Uterus (tissue), 4 donors: ENCODE results near the gene APOBEC3G. TPM values are rescaled to one million over a fixed set of nuclear protein-coding genes. Genes with fewer than 3 reads are reported as not detected.

Source experiments
- DNase-seq, 2 donors: peaks; one replicate each; pipeline ENCODE4 v3.0.0-alpha.2; 2019 to 2020
- H3K27ac ChIP-seq, 2 donors: fragments of 200-600 bp; sonication (generic); 1 replicate in 1 of 2; 2 replicates in 1 of 2; pipeline ENCODE4 v1.5.1; 2016 to 2018
- H3K27me3 ChIP-seq, 2 donors: fragments of 200-600 bp; sonication (generic); one replicate each; pipeline ENCODE4 v1.5.1; 2018 to 2019; ENCODE audit warnings: control low read depth in 1 of 2
- H3K36me3 ChIP-seq, 2 donors: fragments of 200-600 bp; sonication (generic); one replicate each; pipeline ENCODE4 v1.5.1; 2019; ENCODE audit warnings: control low read depth in 1 of 2
- H3K4me1 ChIP-seq, 2 donors: fragments of 200-600 bp; sonication (generic); one replicate each; pipeline ENCODE4 v1.5.1; 2018 to 2019; ENCODE audit warnings: control low read depth in 1 of 2
- H3K4me3 ChIP-seq, 2 donors: fragments of 200-600 bp; sonication (generic); 1 replicate in 1 of 2; 2 replicates in 1 of 2; pipeline ENCODE4 v1.5.1; 2018 to 2019; ENCODE audit warnings: mild to moderate bottlenecking in 1 of 2
- H3K9me3 ChIP-seq, 2 donors: fragments of 200-600 bp; sonication (generic); one replicate each; pipeline ENCODE4 v1.5.1; 2019; ENCODE audit warnings: control low read depth in 1 of 2
- POLR2A ChIP-seq, 2 donors: fragments of 450-650 bp; IDR thresholded peaks; one replicate each; pipeline ENCODE4 v1.6.1; 2016; ENCODE audit warnings: antibody characterized with exemption in 2 of 2, mild to moderate bottlenecking in 1 of 2, moderate library complexity in 1 of 2
- intact Hi-C: fragments of 100-400 bp; cut with DNase I; formaldehyde crosslinking; loops from one replicate; pipeline ENCODE4 v1.15.1; 2023; ENCODE audit warnings: low total_unique reads
- small RNA-seq: library from RNA; depleted of rRNA; stranded (forward); fragments of <200 nt; gene quantifications from one replicate; pipeline ENCODE3, GENCODE V24; 2016
- total RNA-seq, 4 donors: library from RNA; depleted of rRNA in 3 of 4; stranded (reverse); fragments of >200 nt in 3 of 4; gene quantifications; one replicate each; pipeline versions ENCODE4 v1.1.0 to v1.2.4, GENCODE V29; 2014 to 2023
- TF ChIP-seq, protein P1 (sequence below), 4 experiments: fragments of 200-600 bp in 2 of 4; fragments of 450-650 bp in 2 of 4; sonication (generic) in 2 of 4; IDR thresholded peaks; one replicate each; pipeline ENCODE4 v1.5.1; 2016 to 2019; ENCODE audit warnings: antibody characterized with exemption in 4 of 4, mild to moderate bottlenecking in 2 of 4, moderate library complexity in 1 of 4
- donor health status: DM: yes; HTN: yes; CAD: no.

APOBEC3G gene
- total RNA-seq, 4 donors from 2014 or later, result 5.9 to 36.1 (median 21.6) TPM

DNA sequence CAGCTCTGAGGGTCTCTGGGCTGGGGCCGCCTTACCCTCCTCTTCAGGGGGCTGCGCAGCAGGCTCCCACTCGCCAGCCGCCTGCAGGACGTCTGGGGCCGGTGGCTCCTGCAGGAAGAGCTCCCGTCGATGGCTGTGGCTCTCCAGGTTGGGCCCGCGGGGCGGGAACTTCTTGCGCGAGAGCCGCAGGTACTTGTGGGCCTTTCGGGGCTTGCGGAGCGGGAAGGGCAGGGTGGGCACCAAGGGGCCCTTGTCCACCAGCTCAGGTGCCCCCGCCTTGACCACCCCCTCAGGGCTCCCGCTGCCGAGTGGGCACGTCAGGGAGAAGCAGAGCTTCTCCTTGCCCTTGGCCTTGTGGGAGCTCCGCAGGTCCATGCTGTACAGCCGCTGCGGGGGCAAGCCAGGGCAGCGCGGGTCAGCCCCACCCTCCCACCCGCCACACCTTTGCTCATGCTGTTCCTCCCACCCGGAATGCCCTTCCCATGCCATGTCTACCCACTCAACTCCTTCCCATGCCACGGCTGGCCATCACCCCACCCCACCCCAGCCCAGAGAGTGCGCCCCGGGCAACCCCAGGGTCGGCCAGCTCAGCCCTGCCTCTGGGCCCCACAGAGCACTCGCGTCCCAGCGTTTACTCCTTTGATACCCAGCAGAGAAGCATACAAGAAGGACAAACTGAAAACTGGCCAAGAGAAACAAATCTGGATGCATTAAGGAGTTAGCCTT is 57.5 kb downstream of the APOBEC3G start:
- intact Hi-C loops, result no loop called here
- no peaks in the 10 kb centered on the region for H3K27me3 ChIP-seq
- TF ChIP-seq, protein P1, sequence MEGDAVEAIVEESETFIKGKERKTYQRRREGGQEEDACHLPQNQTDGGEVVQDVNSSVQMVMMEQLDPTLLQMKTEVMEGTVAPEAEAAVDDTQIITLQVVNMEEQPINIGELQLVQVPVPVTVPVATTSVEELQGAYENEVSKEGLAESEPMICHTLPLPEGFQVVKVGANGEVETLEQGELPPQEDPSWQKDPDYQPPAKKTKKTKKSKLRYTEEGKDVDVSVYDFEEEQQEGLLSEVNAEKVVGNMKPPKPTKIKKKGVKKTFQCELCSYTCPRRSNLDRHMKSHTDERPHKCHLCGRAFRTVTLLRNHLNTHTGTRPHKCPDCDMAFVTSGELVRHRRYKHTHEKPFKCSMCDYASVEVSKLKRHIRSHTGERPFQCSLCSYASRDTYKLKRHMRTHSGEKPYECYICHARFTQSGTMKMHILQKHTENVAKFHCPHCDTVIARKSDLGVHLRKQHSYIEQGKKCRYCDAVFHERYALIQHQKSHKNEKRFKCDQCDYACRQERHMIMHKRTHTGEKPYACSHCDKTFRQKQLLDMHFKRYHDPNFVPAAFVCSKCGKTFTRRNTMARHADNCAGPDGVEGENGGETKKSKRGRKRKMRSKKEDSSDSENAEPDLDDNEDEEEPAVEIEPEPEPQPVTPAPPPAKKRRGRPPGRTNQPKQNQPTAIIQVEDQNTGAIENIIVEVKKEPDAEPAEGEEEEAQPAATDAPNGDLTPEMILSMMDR (IDR thresholded peaks at IDR 0.05), result no peak
- TF ChIP-seq POLR2A (IDR thresholded peaks at IDR 0.05), result no peak
- no peak overlapping the region for H3K27ac ChIP-seq
- DNase-seq, result no peak
- H3K9me3 ChIP-seq, result no peaks in the 10 kb centered on the region
- no peak overlapping the region for H3K4me3 ChIP-seq
- no peaks in the 10 kb centered on the region for H3K36me3 ChIP-seq
- H3K4me1 ChIP-seq, result no peaks in the 10 kb centered on the region

DNA sequence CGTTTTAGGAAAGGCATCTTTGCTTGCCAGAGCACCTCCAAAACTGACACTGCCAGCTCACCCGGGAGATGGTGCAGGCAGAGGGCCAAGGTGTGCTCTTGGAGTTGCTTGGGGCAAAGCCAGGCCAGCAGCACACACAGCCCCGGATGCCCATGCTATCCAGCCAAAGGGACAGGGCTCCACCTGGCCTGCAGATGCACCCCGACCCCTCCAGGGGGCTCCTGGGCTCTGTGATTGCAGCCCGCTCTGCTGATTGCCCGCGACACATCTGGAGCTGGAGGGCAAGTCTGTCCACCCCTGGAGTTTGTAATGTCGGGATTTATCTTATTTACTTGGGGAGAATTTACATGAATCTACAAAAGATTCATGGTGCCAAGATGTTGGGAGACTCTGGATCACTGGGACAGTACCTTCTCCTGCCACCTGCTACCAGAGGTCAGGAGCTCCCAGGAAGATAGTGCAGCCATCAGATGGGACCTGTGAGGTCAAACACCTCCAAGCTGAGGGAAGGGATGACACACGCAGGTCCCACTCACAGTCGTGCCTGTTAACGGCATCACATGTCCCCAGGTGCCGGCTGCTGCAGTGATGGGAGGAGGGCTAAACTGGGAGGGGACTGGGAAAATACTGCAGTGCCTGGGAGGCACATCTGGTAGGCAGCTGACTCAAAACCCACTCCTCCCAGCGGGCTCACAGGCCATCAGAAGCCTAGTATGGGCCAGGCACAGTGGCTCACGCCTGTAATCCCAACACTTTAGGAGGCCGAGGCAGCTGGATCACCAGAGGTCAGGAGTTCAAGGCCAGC is 58.2 kb downstream of the APOBEC3G start:
- no peak for TF ChIP-seq POLR2A (IDR thresholded peaks at IDR 0.05)
- TF ChIP-seq, protein P1 (IDR thresholded peaks at IDR 0.05), result peak in 2 of 4 experiments; percentile 24 to 25
- H3K27ac ChIP-seq, result no peak overlapping the region
- intact Hi-C loops, result no loop called here
- no peaks in the 10 kb centered on the region for H3K4me1 ChIP-seq
- no peaks in the 10 kb centered on the region for H3K36me3 ChIP-seq
- no peaks in the 10 kb centered on the region for H3K9me3 ChIP-seq
- H3K4me3 ChIP-seq, result no peak overlapping the region
- no peak for DNase-seq
- no peaks in the 10 kb centered on the region for H3K27me3 ChIP-seq

DNA sequence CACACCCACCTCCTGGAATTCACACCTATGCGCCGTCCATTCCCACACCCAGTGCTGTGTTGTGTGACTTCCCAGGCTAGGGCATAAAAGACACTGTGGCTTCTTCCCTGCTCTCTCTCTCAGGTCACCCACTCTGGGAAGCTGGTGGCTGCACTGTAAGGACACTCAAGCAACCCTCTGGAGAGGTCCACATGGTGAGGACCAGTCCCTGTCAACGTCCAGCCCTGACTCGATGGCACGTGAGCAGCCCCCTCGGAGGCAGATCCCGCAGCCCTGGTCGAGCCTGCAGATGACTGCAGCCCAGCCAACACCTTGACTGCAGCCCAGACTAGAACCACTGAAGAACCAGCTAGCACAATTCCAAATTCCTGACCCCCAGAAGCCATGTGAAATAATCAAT is 59.2 kb downstream of the APOBEC3G start:
- no peaks in the 10 kb centered on the region for H3K27me3 ChIP-seq
- H3K9me3 ChIP-seq, result no peaks in the 10 kb centered on the region
- H3K27ac ChIP-seq, result no peak overlapping the region
- DNase-seq, result no peak
- H3K36me3 ChIP-seq, result no peaks in the 10 kb centered on the region
- TF ChIP-seq POLR2A (IDR thresholded peaks at IDR 0.05), result no peak
- TF ChIP-seq, protein P1 (IDR thresholded peaks at IDR 0.05), result no peak
- no peak overlapping the region for H3K4me3 ChIP-seq
- intact Hi-C loops, result no loop called here
- no peaks in the 10 kb centered on the region for H3K4me1 ChIP-seq

Small RNA genes lying within 50 kb of the gene (small RNA-seq; reads per million reads assigned to genes)
- gene AL022318.2 (not detected), gene COX5BP7 (not detected)

Other genes with a start within 250 kb of the APOBEC3G start
- 10 to 100 TPM in 2 of 4 donors, 1 to 10 TPM in 2; 1.8 to 24.1 (median 10.0) TPM for gene NPTXR, start 233.2 kb upstream of the APOBEC3G start, total RNA-seq
- gene CBX6, start 205.1 kb upstream of the APOBEC3G start, total RNA-seq, result 100 to 1,000 TPM in 1 of 4 donors, 10 to 100 TPM in 3; 11.0 to 145 (median 56.4) TPM
- not detected for gene APOBEC3A, start 119.7 kb upstream of the APOBEC3G start, total RNA-seq
- gene APOBEC3B, start 94.9 kb upstream of the APOBEC3G start, total RNA-seq, result 1 to 10 TPM in 2 of 4 donors, not detected in 2; 1.2 to 1.5 TPM
- gene APOBEC3C, start 63.0 kb upstream of the APOBEC3G start, total RNA-seq, result 10 to 100 TPM in 1 of 4 donors, 1 to 10 TPM in 3; 3.6 to 48.2 (median 6.7) TPM
- gene APOBEC3D, start 56.1 kb upstream of the APOBEC3G start, total RNA-seq, result 1 to 10 TPM in 2 of 4 donors, not detected in 2; 2.1 to 9.6 TPM
- gene APOBEC3F, start 36.4 kb upstream of the APOBEC3G start, total RNA-seq, result 10 to 100 TPM in 1 of 4 donors, 1 to 10 TPM in 2, not detected in 1; 1.2 to 26.6 (median 4.2) TPM
- under 1 TPM in 1 of 4 donors, not detected in 3; 0.69 TPM for gene APOBEC3H, start 20.0 kb downstream of the APOBEC3G start, total RNA-seq
- 100 to 1,000 TPM in 2 of 4 donors, 10 to 100 TPM in 2; 16.0 to 128 (median 102) TPM for gene CBX7, start 75.4 kb downstream of the APOBEC3G start, total RNA-seq
- gene PDGFB, start 167.7 kb downstream of the APOBEC3G start, total RNA-seq, result 10 to 100 TPM in 1 of 4 donors, 1 to 10 TPM in 3; 2.0 to 24.8 (median 5.6) TPM
- 1,000 to 10,000 TPM; 1,498 to 2,840 (median 2,333) TPM for gene RPL3, start 242.3 kb downstream of the APOBEC3G start, total RNA-seq